ENCODE results near the gene CASQ1. TPM values are rescaled to one million over a fixed set of nuclear protein-coding genes. Genes with fewer than 3 reads are reported as not detected.

The CASQ1 gene
- total RNA-seq, 1 donor from 2014 or later, result not detected

DNA sequence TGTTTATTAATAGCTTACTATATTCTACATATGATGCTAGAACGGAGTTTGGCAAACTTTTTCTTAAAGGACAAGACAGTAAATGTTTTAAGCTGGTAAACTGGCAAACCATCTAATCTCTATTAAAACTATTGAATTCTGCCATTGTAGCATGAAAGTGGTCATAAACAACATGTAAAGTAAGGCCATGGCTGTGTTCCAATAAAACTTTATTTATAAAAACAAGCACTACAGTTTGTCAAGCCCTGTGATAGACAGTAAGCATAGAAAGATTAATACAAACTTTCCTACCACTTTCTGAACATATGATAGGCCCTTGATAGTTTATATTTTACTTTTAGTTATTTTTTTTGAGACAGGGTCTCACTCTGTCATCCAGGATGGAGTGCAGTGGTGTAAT is 37.2 kb downstream of the CASQ1 start:
- no peak overlapping the region for H3K4me3 ChIP-seq (ENCODE audit: low read depth, low read length)
- no peak for DNase-seq (ENCODE audit: low read depth)

DNA sequence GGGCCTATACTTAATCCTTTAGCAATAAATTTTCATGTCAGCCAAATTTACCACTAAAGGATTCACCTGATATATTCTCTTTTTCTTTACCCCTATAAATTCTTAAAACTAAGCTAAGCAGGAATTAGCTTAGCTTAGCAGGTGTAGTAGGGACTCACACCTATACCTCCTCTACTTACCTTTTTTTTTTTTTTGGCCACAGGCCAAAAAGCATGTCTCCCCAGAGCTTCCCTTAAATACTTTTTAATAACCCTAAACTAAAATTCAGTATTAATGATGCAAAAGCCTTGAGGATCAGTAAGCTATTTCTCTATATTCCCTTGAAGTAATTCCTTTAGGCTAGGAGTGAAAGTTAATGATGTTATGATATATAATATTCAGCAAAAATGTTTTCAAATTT is 38.1 kb downstream of the CASQ1 start:
- TF ChIP-seq, protein P1, sequence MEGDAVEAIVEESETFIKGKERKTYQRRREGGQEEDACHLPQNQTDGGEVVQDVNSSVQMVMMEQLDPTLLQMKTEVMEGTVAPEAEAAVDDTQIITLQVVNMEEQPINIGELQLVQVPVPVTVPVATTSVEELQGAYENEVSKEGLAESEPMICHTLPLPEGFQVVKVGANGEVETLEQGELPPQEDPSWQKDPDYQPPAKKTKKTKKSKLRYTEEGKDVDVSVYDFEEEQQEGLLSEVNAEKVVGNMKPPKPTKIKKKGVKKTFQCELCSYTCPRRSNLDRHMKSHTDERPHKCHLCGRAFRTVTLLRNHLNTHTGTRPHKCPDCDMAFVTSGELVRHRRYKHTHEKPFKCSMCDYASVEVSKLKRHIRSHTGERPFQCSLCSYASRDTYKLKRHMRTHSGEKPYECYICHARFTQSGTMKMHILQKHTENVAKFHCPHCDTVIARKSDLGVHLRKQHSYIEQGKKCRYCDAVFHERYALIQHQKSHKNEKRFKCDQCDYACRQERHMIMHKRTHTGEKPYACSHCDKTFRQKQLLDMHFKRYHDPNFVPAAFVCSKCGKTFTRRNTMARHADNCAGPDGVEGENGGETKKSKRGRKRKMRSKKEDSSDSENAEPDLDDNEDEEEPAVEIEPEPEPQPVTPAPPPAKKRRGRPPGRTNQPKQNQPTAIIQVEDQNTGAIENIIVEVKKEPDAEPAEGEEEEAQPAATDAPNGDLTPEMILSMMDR (conservative IDR thresholded peaks at IDR 0.05; ENCODE audit: low read depth, low read length), result no peak
- H3K4me3 ChIP-seq (ENCODE audit: low read depth, low read length), result no peak overlapping the region
- no peak for DNase-seq (ENCODE audit: low read depth)

More for the DNA sequence above, 37.2 kb downstream of the CASQ1 start:
- TF ChIP-seq, protein P1 (conservative IDR thresholded peaks at IDR 0.05; ENCODE audit: low read depth, low read length), result no peak

DNA sequence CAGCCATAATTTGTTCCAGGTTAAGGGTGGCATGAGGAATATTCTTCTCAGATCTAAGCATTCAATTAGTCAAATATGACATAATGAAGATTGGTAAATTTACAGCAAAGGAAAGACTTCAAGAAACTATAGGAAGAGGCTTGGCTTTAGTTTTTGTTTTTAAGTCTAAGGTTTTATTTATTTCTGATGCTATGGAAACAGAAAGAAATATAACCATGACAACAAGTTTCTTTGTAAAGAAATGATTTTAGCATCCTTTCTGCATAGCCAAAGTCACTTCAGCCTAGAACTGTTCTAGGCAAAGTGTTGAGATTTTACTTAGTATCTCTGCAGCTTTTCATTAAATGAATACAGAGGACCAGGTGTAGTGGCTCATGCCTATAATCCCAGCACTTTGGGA is 42.5 kb downstream of the CASQ1 start:
- H3K4me3 ChIP-seq (ENCODE audit: low read depth, low read length), result no peak overlapping the region
- no peak for DNase-seq (ENCODE audit: low read depth)
- TF ChIP-seq, protein P1 (conservative IDR thresholded peaks at IDR 0.05; ENCODE audit: low read depth, low read length), result no peak

DNA sequence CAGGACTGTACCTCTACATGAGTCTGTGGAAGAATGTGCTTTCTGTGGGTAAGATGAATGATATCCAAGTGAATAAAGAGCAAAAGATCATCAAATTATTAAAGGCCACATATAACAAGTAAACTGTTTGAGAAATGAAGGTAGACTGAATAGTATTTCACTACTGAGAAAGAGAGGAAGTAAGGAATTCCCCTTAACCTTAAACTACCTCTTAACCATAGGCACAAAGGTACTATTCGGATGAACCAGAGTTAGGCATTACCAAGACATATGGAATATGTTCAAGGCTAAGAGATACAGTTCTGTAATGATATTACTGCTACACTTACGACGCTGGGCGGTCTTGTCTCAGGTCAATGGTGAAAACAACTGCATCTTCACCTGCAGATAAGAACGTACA is 46.4 kb downstream of the CASQ1 start:
- H3K4me3 ChIP-seq (ENCODE audit: low read depth, low read length), result no peak overlapping the region
- DNase-seq (ENCODE audit: low read depth), result no peak
- TF ChIP-seq, protein P1 (conservative IDR thresholded peaks at IDR 0.05; ENCODE audit: low read depth, low read length), result no peak

DNA sequence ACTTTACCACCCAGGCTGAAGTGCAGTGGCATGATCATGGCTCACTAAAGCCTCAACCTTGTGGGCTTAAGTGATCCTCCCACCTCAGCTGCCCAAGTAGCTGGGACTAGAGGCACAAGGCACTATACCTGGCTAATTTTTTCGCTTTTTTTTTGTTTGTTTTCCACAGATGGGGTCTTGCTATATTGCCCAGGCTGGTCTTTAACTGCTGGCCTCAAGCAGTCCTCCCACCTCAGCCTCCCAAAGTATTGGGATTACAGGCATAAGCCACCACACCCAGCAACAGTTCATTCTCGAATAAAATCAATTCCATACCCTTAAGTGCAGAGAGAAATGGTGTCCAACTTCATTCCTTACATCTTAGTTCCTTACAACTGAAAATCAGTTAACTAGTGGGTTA is 47.2 kb downstream of the CASQ1 start:
- TF ChIP-seq, protein P1 (conservative IDR thresholded peaks at IDR 0.05; ENCODE audit: low read depth, low read length), result no peak
- no peak overlapping the region for H3K4me3 ChIP-seq (ENCODE audit: low read depth, low read length)
- no peak for DNase-seq (ENCODE audit: low read depth)

DNA sequence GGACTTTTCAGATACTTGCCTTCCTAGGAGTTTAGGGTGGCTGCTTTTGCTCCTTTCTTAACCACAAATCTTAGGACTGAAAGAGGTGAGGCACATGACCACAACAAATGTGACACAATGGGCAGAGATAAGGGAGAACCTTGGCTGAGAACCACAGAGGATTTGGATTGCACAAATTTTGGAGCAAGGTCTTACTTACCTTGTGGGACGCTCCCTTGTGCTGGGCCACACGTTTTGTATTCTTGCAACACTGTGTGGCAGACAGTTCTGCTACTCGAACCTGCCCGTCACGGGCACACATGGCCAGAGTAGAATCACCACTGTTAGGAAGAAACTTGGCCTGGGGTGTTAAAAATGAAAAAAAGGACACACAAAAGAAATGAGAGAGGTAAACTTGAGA is 48.0 kb downstream of the CASQ1 start:
- TF ChIP-seq, protein P1 (conservative IDR thresholded peaks at IDR 0.05; ENCODE audit: low read depth, low read length), result no peak
- no peak overlapping the region for H3K4me3 ChIP-seq (ENCODE audit: low read depth, low read length)
- DNase-seq (ENCODE audit: low read depth), result no peak

DNA sequence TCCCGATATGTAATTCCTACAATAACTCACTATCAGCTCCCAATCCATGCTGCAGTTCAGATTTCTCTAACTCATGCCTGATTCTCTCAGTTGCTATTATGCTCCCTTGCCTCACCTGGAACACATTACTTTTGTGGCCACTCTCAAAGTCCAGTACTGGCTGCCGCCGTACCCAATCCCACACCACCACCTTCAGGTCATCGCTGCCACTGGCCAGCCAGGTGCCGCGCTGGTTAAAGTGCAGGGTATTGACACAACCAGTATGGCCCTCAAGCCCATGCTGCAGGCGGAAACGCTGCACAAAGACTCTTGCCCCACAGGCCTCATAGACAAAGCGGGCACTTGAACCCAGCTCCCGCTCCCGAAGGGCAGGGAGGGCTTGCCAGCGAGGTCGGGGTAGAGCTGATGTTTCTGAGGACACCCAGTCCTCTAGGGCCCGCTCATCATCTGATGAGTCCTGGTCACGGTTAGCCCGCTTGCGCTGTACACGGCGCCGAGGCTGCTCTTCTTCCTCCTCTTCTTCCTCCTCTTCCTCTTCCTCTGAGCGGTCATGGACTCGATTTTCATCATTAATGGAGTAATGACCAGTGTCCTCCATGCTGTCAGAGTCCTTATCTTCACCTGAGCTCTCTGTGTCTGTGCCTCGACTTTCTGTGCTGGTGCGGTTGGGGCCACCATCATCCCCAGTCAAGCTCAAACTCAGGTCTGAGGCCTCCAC is 49.4 kb downstream of the CASQ1 start:
- TF ChIP-seq, protein P1 (conservative IDR thresholded peaks at IDR 0.05; ENCODE audit: low read depth, low read length), result no peak
- H3K4me3 ChIP-seq (ENCODE audit: low read depth, low read length), result no peak overlapping the region
- no peak for DNase-seq (ENCODE audit: low read depth)

Measured in epithelial cell of proximal tubule (primary cell).